Stimulated activated CD8-positive, alpha-beta memory T cell treated with anti-CD3 and anti-CD28 coated beads, Interleukin-4, amount 100 ng/mL, for 1 hour (primary cell): Measurements from ENCODE around the gene IGDCC3.

ENCODE experiments used
- DNase-seq, 2 donors: peaks; one replicate each; pipeline ENCODE4 v3.0.0-alpha.2; 2020; ENCODE audit warnings: low read depth in 2 of 2, low spot score in 1 of 2

IGDCC3 gene

GRCh38 chr15:65300924-65301441 lies 76.8 kb downstream of the IGDCC3 start:
- no peak for DNase-seq

- DNase-seq, result no peak
These were observed 79.1 kb downstream of the IGDCC3 start for GRCh38 chr15:65298731-65299130.

DNA sequence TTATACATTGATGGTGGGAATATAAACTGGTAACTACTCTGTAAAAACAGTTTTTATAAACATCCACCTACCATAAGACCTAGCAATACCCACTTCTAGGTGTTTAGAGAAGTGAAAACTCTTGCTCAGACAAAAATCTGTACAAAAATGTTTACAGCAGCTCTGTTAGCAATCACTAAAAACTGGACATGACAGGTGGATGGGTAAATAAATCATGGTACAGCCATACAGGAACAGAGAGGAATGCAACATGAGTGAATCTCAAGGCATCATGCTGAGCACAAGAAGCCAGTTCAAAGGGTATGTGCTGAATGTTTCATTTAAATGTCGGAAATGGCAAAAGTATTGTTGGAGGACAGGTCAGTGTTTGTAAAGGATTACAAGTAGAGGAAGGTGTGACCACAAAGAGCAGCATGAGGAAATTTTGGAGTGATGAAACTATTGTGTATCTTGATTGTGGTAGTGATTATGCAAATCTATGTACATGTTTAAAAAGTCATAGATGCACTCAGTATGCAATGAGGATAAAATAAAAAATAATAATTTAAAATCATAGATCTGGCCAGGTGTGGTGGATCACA lies 84.8 kb downstream of the IGDCC3 start:
- no peak for DNase-seq

DNA sequence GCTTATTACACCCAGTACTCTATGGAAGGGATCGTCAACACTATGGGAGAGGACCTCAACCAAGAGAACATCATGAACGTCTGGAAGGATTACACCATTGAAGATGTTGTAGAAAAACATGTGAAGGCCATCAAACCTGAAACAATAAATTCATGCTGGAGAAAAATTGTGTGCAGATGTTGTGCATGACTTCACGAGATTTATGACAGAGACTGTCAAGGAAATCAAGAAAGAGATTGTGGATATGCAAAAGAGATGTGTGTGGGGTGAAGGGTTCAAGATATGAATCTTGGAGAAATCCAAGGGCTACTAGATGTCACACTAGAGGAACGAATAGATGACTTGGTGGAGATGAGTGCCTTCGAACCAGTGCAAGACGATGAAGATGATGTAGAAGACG lies 87.6 kb downstream of the IGDCC3 start:
- no peak for DNase-seq

DNA sequence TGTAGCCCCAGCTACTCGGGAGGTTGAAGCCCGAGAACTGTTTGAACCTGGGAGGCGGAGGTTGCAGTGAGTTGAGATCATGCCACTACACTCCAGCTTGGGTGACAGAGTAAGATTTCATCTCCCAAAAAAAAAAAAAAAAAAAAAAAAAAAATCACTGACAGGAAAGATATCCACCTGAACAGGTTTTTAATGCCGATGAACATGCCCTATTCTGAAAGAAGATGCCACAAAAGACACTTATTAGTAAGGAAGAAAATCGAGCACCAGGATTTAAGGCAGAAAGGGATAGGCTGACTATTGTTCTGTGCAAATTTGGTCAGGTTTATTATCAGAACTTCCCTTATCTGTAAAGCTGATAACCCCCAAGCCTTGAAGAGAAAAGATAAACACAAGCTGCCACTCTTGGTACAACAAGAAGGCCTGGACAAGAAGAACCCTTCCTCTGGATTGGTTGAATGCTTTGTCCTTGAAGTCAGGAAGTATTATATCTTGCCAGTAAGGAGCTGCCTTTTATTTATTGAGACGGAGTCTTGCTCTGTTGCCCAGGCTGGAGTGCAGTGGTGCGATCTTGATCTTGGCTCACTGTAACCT lies 88.4 kb downstream of the IGDCC3 start:
- DNase-seq, result no peak

DNA sequence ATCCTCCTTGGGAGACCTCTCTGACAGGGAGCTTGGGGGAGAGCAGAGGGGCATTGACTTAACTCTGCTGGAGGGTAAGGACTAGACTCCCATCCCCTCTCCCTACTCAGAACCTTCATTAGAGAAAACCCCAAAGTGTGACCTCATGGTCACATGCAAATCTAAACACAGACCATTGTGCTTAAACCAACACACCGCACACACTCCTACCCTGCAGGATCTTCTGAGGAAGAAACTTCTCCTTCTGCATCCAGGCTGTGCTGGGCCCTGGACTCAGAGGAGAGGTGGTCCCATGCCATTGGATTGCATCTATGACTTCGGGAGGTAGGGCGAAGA lies 90.3 kb downstream of the IGDCC3 start:
- no peak for DNase-seq

DNA sequence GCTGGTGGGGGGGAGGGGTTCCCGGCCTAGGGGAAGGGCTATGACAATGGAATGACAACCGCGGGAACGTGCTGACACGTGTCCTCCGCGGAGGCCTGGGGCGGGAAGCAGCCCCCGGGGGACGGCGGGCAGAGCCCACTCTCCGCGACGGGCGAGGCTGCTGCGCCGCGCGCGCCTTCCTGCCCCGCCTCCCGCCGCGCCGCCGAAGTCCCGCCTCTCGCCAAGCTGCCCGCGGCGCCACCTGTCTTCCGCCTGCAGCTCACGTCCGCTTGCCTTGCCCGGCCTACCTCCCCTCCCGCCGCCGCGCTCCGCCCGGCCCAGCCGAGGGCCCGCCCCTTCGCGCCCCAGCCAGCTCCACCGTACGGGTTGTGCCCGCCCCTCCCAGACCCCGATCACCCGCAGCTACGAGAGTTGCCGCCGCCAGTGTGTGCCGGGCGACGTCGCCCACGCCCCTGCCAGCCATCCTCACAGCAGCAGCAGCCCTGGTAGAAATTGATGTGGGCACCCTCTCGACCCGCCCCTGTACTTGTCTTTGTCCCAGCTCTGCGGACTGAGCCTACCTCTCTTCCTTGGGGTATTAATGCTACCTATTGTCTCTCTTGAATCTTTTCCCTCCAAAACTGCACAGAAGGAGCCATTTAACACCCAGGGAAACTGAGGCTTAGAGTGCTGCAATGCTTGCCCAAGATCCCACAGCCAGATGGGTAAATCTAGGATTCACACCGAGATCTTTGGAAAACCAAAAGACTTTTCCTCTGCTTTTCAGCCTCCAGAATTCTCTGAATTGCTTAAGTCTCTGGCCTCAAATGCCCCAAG lies 90.9 kb downstream of the IGDCC3 start, which contains the start of gene PARP16:
Gene PARP16, minus strand, starts transcription at position 180 of the 816 bp plus-strand sequence. CDS start 457 bp downstream, outside the sequence.
- DNase-seq, result peak; percentile 80 to 85

DNA sequence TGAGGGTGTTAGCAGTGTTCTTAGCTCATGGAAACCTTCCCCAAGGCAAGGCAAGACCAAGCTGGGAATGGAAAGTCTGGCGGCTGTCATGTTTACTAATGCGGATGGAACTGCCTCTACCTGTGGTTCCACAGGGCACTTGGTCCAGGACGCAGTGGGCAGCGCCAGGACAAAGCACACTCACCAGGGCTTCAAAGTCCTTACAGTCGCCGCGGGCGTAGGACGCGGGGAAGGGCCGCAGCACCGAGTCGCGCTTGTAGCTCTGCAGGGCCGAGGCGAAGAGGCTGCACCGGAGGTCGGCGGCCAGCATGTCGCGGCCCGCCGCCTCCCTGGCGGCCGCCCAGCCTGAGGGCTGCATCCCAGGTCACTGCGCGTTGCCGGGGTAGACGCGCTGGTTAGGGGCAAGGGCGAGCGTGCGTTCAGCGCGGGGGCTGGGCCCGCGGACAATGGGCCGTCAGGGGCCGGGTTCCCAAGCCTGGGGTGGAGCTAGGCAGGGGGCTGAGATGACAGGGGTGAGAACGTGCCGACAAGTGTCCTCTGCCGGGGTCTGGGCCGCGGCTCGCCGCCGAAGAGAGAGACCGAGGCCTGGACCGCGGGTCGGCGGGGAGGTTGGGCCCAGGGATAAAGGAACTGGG lies 91.6 kb downstream of the IGDCC3 start:
- no peak for DNase-seq

DNA sequence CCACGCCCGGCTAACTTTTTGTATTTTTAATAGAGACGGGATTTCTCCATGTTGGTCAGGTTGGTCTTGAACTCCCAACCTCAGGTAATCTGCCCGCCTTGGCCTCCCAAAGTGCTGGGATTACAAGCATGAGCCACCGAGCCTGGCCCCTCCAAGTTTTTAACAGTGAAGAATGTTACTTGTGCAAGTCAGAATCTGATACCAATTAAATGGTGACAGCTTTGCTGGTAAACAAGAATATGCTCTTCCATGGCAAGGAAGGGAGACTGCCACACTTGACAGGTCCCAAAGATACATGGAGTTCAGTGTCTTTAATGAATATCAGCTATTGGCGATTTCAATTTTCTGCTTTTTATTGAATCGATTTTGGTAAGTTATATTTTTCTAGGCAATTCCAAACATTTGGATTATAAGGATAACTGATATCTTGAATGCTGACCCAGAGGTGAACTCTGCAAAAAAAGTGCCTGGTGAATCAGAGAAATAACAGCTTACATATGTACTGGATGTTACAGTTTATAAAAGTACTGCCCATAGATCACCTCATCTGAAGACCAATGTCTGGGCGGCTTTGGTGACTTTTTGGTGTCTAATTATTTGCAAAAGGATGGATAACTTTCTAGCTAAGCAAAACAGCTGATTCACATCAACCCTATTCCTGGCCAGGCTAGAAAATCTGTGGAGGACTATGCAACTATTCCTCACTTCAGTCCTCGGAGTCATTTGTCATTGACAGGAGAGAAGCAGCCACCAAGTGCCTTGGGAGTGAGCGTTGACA lies 92.3 kb downstream of the IGDCC3 start:
- no peak for DNase-seq

DNA sequence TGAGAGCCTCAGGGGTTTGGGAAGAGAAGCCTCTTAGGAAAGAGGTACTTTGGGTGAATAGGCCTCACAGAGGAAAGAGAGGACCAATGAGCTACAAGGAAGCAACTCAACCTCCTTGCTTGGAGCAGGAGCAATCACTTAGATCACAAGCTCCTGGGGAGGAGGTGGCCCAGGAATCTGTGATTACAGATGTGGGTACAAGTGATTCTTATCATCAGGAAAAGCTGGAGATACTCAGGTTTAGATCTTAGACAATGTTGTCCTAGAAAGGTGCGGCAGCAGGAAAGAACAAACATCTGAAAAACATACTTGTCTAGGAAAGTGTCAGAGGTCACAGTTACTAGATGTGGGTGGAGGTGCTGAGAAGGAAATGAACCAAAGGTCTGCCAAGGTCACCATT lies 99.3 kb downstream of the IGDCC3 start:
- DNase-seq, result no peak
